Breast epithelium (tissue), 3 donors: Measurements from ENCODE around the gene STON2.

Experiments used
- CTCF ChIP-seq, 3 donors: fragments of 450-650 bp; IDR thresholded peaks; one replicate each; pipeline ENCODE4 v1.5.1; 2016 to 2017; ENCODE audit warnings: antibody characterized with exemption in 3 of 3, mild to moderate bottlenecking in 3 of 3, moderate library complexity in 3 of 3
- POLR2A ChIP-seq: fragments of 450-650 bp; IDR thresholded peaks from one replicate; pipeline ENCODE4 v1.6.1; 2016; ENCODE audit warnings: antibody characterized with exemption, mild to moderate bottlenecking, moderate library complexity

GRCh38 chr14:81268016-81268416 lies 132.1 kb downstream of the STON2 start:
- TF ChIP-seq CTCF (IDR thresholded peaks at IDR 0.05) (no peak), POLR2A (no peak)
